LHCN-M2 (cell line): Measurements from ENCODE around the gene DNAJC24. TPM values are rescaled to one million over a fixed set of nuclear protein-coding genes. Genes with fewer than 3 reads are reported as not detected.
A peak's percentile ranks its signal among the peaks of the same experiment; 100 is the strongest.

Source experiments
- DNase-seq: peaks from one replicate; pipeline ENCODE4 v3.0.0-alpha.2; 2012; ENCODE audit warnings: low read depth
- total RNA-seq: library from RNA; depleted of rRNA; stranded (reverse); fragments of >200 nt; gene quantifications from 2 replicates; pipeline ENCODE4 v1.2.3, GENCODE V29; 2014

DNAJC24 gene
- total RNA-seq, 1 experiment from 2014 or later: 16.3 TPM

DNA sequence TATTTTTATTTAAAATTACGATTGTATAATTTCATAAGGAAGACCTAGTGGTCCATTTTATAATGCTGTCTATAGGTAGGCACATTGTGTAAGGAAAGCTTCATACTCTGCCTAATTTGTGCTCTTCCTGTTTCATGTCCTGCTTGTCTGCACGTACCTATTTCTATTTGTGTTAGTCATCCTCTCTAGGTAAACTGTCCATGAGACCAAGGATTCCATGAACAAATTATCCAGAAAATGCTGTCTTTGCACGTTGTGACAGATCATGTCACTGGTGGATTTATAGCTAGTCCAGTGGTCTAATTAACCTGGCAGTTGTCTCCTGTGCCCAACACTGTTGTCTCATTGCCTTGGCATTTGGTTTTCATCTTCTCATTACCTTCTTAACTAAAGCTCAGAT, 44.7 kb downstream of the DNAJC24 start:
- no peak for DNase-seq

GRCh38 chr11:31415435-31415834, 45.8 kb downstream of the DNAJC24 start:
- no peak for DNase-seq

- DNase-seq: no peak
Measured at GRCh38 chr11:31417357-31417756, 47.7 kb downstream of the DNAJC24 start.

- DNase-seq: no peak
Measured at GRCh38 chr11:31417816-31418215, 48.2 kb downstream of the DNAJC24 start.

DNA sequence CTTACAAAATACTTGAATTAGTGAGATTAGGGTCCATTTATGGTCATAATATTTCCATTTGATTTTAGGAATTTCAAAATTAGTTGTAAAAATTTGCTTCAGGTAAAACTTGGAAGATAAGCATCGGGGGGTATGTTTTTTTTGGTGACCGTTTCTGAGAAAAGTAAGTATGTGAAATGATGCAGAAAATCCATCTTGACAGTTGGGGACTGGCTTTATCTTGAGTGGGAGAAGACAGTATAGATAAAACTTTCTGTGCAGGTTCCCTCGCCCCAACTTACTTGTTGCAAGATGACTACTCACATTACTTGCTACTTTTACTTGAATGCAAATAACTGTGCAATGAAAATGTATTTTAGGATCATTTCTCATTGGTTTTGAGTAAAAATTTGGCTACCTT, 49.5 kb downstream of the DNAJC24 start:
- DNase-seq: no peak

DNA sequence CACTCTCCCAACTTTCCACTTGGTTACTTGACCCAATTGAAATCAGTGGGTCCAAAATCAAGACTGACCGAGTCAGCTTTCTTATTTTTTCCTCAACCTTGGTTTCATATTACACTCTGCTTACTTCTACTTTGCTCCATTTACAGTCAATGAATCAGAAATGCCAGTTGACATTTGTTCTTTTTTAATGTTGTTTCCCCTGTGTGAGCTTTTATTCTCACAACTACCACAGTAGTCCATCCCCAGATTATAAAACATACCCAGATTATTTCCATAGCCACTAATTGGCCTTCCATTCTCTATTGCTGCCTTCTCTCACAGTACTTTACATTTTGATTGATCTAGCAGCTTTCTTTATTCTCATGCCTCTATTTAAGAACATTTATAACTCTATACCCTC, 50.0 kb downstream of the DNAJC24 start:
- no peak for DNase-seq

DNA sequence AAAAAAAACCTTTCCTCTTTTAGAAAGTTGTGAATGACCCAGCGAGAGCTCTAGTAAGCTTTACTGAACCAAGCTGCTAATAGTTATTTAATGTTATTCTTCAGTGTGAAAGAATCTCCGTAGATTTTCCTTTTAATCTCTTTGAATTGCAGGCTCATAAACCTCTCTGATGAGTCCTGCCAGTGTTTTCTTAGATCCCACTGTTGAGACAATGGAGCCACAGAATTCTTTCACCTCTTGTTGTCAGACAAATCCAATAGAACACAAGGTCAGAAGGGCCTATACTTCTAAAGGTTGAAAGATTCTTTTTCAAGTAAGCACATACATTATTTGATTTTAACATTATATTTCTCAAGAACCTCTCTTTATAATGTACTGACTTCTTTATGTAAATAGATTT, 52.2 kb downstream of the DNAJC24 start:
- DNase-seq: no peak

DNA sequence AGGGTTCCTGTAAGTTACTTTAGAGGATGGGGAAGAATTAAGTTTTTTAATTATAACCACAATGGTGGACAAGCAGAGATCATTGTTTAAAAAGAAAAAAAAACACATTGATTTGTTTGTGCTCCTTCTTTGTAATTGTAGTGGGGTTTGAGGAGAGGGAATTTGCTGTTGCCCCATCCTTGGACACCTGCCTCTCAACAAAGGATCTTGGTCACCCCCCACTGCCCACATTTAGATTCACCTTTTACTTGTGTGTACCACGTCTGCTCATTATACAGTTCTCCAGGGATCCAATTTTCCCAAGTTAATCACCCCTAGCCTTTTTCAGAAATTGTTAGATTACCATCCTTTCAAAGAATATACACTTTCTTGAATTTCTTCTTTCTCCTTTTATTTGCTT, 53.0 kb downstream of the DNAJC24 start:
- no peak for DNase-seq

DNA sequence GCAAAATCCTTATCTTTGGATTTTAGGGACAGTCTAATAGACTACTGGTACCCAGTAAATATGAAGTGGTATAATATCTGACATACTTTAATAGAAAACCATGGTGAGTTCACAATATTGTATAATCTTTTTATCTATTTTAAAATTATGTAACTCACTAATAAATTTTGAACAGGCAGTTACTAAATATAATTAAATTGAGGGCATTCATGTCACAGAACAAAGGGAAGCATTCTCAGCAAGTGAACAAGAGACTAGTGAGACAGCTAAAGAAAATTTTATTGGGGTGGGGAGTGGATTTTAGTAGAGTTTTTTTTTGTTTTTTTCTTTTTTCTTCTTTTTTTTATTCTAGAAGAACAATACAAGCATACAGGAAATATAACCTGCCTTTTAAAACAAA, 55.0 kb downstream of the DNAJC24 start:
- DNase-seq: no peak

DNA sequence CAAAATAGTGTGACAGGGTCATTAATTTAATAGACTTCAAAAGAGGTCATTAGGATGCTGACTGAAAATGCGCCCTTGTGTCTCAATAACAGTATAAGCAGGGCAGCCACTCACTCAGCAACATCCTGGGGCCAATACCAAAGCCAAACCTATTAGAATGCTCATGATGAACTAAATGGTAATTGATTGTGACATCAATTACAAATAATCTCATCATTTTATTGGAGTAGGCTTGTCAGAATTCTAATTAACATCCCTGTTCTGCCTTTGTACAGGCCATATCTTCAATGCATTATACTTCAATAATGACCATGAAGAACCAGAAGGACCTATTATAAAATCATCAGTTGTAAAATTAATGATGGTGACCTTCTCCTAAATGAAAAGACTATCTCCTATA, 64.2 kb downstream of the DNAJC24 start:
- no peak for DNase-seq

DNA sequence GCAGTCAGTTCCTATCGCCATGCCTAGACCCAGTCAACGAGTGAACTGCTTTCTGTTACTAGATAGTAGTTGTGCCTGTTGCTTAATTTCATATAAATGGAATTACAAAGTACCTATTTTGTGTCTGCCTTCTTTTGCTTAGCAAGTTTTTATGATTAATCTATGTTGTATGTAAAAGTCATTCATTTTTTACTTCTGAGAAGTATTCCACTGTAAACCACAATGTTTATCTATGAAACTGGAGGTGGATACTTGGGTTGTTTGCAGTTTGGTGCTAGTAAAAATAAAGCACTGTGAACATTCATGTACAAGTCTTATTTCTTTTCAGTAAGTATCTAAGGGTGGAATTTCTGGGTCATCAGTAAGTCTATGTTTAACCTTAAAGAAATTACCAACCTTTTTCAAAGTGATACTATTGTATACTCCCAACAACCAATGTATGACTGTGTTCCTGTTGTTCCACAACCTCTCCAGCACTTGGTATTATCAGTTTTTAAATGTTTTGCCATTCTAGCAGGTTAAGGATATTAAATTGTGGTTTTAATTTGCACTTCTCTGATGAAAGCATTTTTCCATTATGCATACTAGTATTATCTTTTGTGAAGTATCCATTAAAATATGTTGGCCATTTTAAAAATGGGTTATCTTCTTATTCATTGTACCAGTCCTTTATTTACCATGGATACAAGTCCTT, 68.2 kb downstream of the DNAJC24 start:
- peak; percentile 73 for DNase-seq

DNA sequence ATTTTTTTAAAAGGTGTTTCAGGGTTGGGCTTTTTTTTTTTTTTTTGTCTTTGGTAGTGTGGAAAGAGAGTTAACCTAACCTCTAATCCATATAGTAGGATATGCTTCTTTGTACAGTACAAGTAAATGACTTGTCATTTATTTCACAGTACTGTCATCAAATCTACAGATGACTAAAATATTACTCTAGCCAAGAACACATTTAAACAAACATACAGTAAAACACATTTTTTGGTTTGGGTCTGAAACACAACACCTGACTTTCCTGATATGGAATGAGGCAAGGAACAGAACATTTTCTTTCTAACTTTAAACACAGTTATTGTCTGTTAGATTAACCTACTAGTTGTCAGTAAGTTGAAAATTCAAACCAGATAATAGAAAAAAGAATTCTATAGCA, 71.6 kb downstream of the DNAJC24 start:
- DNase-seq: peak; percentile 2

DNA sequence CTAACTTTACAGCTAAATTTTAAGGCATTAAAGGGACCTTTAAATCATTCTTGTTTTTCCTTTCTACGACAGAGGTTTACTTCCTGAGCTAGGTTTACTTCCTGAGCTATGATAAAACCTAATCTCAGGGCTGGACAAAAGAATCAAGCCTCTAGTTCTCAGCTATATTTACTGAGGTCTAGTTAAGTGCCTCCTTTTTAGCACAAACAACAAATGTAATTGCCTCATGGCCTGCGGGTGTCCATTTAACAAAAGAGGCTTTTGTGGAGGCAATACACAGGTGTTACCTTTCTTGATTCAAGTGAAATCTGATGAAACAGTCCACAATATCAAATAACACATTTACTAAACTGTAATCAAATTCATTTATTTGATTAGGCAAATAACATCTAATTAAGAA, 72.4 kb downstream of the DNAJC24 start:
- DNase-seq: no peak

- no peak for DNase-seq
Measured at GRCh38 chr11:31443802-31444201, 74.1 kb downstream of the DNAJC24 start.

DNA sequence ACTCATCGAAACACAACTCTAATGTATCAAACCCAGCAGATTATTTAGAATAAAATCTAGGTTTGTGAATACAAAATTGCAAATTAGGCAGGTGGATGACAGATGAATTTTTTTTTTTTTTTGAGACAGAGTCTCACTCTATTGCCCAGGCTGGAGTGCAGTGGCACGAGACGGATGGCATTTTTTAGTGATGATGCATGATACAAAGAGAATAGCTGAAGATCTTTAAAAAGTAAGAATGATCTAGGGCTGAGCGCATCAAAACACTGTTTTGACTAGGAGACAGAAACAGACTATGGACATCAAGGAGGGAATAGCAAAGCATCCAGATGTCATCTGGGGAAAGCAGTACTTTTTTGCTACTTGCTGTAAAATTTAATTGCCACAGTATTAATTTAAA, 76.0 kb downstream of the DNAJC24 start:
- DNase-seq: peak; percentile 0

GRCh38 chr11:31449040-31449439, 79.4 kb downstream of the DNAJC24 start:
- no peak for DNase-seq

DNA sequence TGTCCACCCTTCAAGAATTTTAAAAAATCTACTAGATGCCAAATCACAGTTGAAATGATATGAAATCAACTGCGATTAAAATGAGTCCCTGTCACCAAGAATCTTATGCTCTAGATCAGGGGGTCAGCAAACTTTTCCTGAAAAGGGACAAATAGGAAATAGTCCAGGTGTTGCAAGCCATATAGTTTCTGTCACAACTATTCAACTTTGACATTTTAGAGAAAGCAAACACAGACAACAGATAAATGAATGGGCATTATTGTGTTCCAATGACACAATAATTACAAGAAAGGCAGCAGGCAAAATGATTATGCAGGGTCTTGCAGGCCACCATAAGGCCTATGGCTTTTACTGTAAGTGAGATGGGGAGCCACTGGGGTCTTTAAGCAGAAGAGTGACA, 81.2 kb downstream of the DNAJC24 start:
- no peak for DNase-seq

- no peak for DNase-seq
Measured at GRCh38 chr11:31455177-31455576, 85.5 kb downstream of the DNAJC24 start.

GRCh38 chr11:31464436-31464835, 94.8 kb downstream of the DNAJC24 start:
- no peak for DNase-seq

GRCh38 chr11:31474083-31474482, 104.4 kb downstream of the DNAJC24 start:
- DNase-seq: no peak

GRCh38 chr11:31477528-31478222, 108.0 kb downstream of the DNAJC24 start:
- no peak for DNase-seq

DNA sequence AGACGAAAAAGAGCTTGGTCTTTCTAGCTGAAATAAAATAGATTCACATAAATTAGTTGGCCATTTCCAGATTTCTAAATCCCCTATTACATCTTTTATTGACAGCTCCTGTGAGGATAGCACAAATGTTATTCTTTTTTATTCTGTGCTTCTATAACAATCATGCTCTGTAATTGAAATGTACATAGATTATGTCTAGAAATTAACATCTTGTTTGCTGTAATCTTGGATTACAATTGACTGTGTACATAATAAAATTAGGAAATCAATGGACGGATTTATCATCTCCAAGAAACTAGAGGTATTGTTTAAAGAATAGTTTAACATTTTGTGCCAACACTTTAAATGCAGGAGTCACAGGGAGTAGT, 108.5 kb downstream of the DNAJC24 start:
- no peak for DNase-seq

- no peak for DNase-seq
Measured at GRCh38 chr11:31479066-31479465, 109.4 kb downstream of the DNAJC24 start.

DNA sequence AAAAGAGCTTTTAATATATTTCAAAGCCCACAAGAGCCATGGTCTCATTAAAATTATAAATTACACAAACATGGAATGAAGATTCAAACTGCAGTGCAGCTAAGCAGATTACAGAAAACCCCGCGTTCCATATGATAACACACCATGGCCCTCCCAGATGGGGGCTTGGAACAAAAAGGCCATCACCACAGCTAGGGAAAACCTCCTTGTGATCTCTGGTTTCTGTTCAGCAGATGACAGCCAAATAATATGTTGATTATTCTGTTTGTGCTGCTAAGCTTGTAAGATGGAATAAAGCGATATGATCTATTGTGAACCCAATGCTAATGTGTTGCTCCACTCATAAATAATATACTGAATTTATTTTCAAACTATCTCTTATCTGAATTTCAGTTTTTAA, 111.3 kb downstream of the DNAJC24 start:
- no peak for DNase-seq
